H9 (cell line): Measurements from ENCODE around the gene MAP3K21. TPM values are rescaled to one million over a fixed set of nuclear protein-coding genes. Genes with fewer than 3 reads are reported as not detected.

Source experiments
- DNase-seq: peaks from one replicate; pipeline ENCODE4 v3.0.0-alpha.2; 2017
- H2AFZ ChIP-seq: one replicate; pipeline ENCODE4 v1.6.1; 2013; ENCODE audit warnings: mild to moderate bottlenecking, low read length, control low read depth, moderate library complexity
- H2AK5ac ChIP-seq: 2 replicates; pipeline ENCODE4 v1.6.1; 2013; ENCODE audit warnings: low read length, control low read depth, mixed read lengths; ENCODE audit not compliant: insufficient read length
- H2BK120ac ChIP-seq: one replicate; pipeline ENCODE4 v1.6.1; 2013; ENCODE audit warnings: low read depth, mild to moderate bottlenecking, low read length, control low read depth, inconsistent platforms; ENCODE audit not compliant: poor library complexity, severe bottlenecking
- H2BK12ac ChIP-seq: 2 replicates; pipeline ENCODE4 v1.6.1; 2013; ENCODE audit warnings: low read length, control low read depth, mixed read lengths, low read depth; ENCODE audit not compliant: insufficient read length
- H2BK15ac ChIP-seq: 2 replicates; pipeline ENCODE4 v1.6.1; 2013; ENCODE audit warnings: low read depth, low read length, control low read depth
- H2BK20ac ChIP-seq: one replicate; pipeline ENCODE4 v1.6.1; 2013; ENCODE audit warnings: low read depth, mild to moderate bottlenecking, low read length, control low read depth, inconsistent platforms; ENCODE audit not compliant: poor library complexity, severe bottlenecking
- H2BK5ac ChIP-seq: 2 replicates; pipeline ENCODE4 v1.6.1; 2013; ENCODE audit warnings: low read length, control low read depth, mixed read lengths; ENCODE audit not compliant: insufficient read length
- H3K14ac ChIP-seq: 2 replicates; pipeline ENCODE4 v1.6.1; 2013; ENCODE audit warnings: low read length, control low read depth; ENCODE audit not compliant: insufficient read depth
- H3K18ac ChIP-seq: 2 replicates; pipeline ENCODE4 v1.6.1; 2013; ENCODE audit warnings: low read depth, mild to moderate bottlenecking, mixed read lengths, low read length, control low read depth; ENCODE audit not compliant: insufficient read length
- H3K23ac ChIP-seq: 2 replicates; pipeline ENCODE4 v1.6.1; 2013; ENCODE audit warnings: low read length, control low read depth, mixed read lengths, low read depth; ENCODE audit not compliant: insufficient read length
- H3K23me2 ChIP-seq: 2 replicates; pipeline ENCODE4 v1.6.1; 2013; ENCODE audit warnings: low read depth, mild to moderate bottlenecking, mixed read lengths, low read length, control low read depth; ENCODE audit not compliant: insufficient read length, poor library complexity, severe bottlenecking
- H3K27ac ChIP-seq: 2 replicates; pipeline ENCODE4 v1.5.1; 2013; ENCODE audit warnings: low read length, control low read depth, mixed read lengths, low read depth; ENCODE audit not compliant: insufficient read length
- H3K27me3 ChIP-seq: 2 replicates; pipeline ENCODE4 v1.6.1; 2013; ENCODE audit warnings: low read length, control low read depth, inconsistent platforms; ENCODE audit not compliant: insufficient read depth
- H3K4ac ChIP-seq: 2 replicates; pipeline ENCODE4 v1.6.1; 2013; ENCODE audit warnings: low read depth, mild to moderate bottlenecking, control low read depth, inconsistent platforms, low read length, moderate library complexity
- H3K4me1 ChIP-seq: 2 replicates; pipeline ENCODE4 v1.6.1; 2013; ENCODE audit warnings: low read length, control low read depth, inconsistent platforms; ENCODE audit not compliant: insufficient read depth
- H3K4me2 ChIP-seq: 2 replicates; pipeline ENCODE4 v1.6.1; 2013; ENCODE audit warnings: low read length, control low read depth, mixed read lengths; ENCODE audit not compliant: insufficient read length, insufficient read depth
- H3K56ac ChIP-seq: 2 replicates; pipeline ENCODE4 v1.6.1; 2013; ENCODE audit warnings: low read depth, mild to moderate bottlenecking, mixed read lengths, low read length, control low read depth; ENCODE audit not compliant: insufficient read length
- H3K79me1 ChIP-seq: 2 replicates; pipeline ENCODE4 v1.6.1; 2013; ENCODE audit warnings: low read depth, mild to moderate bottlenecking, moderate library complexity, low read length, control low read depth, inconsistent platforms; ENCODE audit not compliant: insufficient read depth, poor library complexity, severe bottlenecking
- H3K79me2 ChIP-seq: 2 replicates; pipeline ENCODE4 v1.6.1; 2013; ENCODE audit warnings: low read length, control low read depth, inconsistent platforms; ENCODE audit not compliant: insufficient read depth
- H3K9ac ChIP-seq: 2 replicates; pipeline ENCODE4 v1.6.1; 2013; ENCODE audit warnings: low read length, control low read depth, mixed read lengths; ENCODE audit not compliant: insufficient read length; ENCODE audit errors: extremely low read depth
- H3K9me3 ChIP-seq: one replicate; pipeline ENCODE4 v1.6.1; 2013; ENCODE audit warnings: low read depth, low read length, inconsistent platforms; ENCODE audit not compliant: control insufficient read depth
- H3T11ph ChIP-seq: one replicate; pipeline ENCODE4 v1.6.1; 2013; ENCODE audit warnings: mild to moderate bottlenecking, low read length, control low read depth, inconsistent platforms
- H4K20me1 ChIP-seq: one replicate; pipeline ENCODE4 v1.6.1; 2013; ENCODE audit not compliant: control insufficient read depth, insufficient read length, insufficient read depth
- H4K5ac ChIP-seq: 2 replicates; pipeline ENCODE4 v1.6.1; 2013; ENCODE audit warnings: low read depth, mild to moderate bottlenecking, mixed read lengths, low read length, control low read depth; ENCODE audit not compliant: insufficient read length
- H4K8ac ChIP-seq: replicated peaks from 2 replicates; pipeline ENCODE4 v1.6.1; 2013; ENCODE audit warnings: low read length, control low read depth, mixed read lengths, low read depth; ENCODE audit not compliant: insufficient read length
- H4K91ac ChIP-seq: 2 replicates; pipeline ENCODE4 v1.6.1; 2013; ENCODE audit warnings: low read depth, mild to moderate bottlenecking, moderate library complexity, mixed read lengths, low read length, control low read depth; ENCODE audit not compliant: insufficient read length
- H3K27ac Mint-ChIP-seq, 3 experiments: 2 replicates in 2 of 3; 3 replicates in 1 of 3; pipeline ENCODE4 v1.8.0; 2020 to 2021; ENCODE audit warnings: mixed read lengths in 3 of 3, mild to moderate bottlenecking in 1 of 3, moderate library complexity in 1 of 3
- H3K27me3 Mint-ChIP-seq: 2 replicates; pipeline ENCODE4 v1.8.0; 2021; ENCODE audit warnings: low read depth, mild to moderate bottlenecking, moderate library complexity, mixed read lengths
- H3K36me3 Mint-ChIP-seq, 3 experiments: 2 replicates in 2 of 3; 3 replicates in 1 of 3; pipeline ENCODE4 v1.8.0; 2020 to 2021; ENCODE audit warnings: low read depth in 3 of 3, mixed read lengths in 3 of 3; ENCODE audit not compliant: insufficient read depth in 1 of 3
- H3K4me1 Mint-ChIP-seq, 2 experiments: 2 replicates each; pipeline ENCODE4 v1.8.0; 2020; ENCODE audit warnings: mixed read lengths in 2 of 2
- H3K4me3 Mint-ChIP-seq, 2 experiments: 2 replicates in 1 of 2; 3 replicates in 1 of 2; pipeline ENCODE4 v1.8.0; 2020 to 2021; ENCODE audit warnings: mild to moderate bottlenecking in 2 of 2, mixed read lengths in 2 of 2, moderate library complexity in 1 of 2
- H3K9me3 Mint-ChIP-seq, 2 experiments: 2 replicates in 1 of 2; 3 replicates in 1 of 2; pipeline ENCODE4 v1.8.0; 2020; ENCODE audit warnings: mild to moderate bottlenecking in 2 of 2, mixed read lengths in 2 of 2, moderate library complexity in 1 of 2
- WGBS: extraction: QIAGEN DNeasy Blood & Tissue Kit; methylation state at CpG from one replicate; pipeline ENCODE4 v1.1.7; 2013; ENCODE audit warnings: missing lambda C conversion rate, low lambda C conversion rate, mixed read lengths; ENCODE audit not compliant: insufficient read length; ENCODE audit errors: extremely low coverage; 5-methylcytosine and 5-hydroxymethylcytosine counted together
- total RNA-seq: library from RNA; stranded (reverse); gene quantifications from 2 replicates; pipeline ENCODE4 v1.2.1, GENCODE V29; 2021
- TF ChIP-seq, protein P1 (sequence below): fragments of 200-600 bp; sonication (generic); conservative IDR thresholded peaks from 3 replicates; pipeline ENCODE4 v1.8.0; 2021; ENCODE audit warnings: antibody characterized with exemption, mild to moderate bottlenecking

Gene MAP3K21
- total RNA-seq, 1 experiment from 2014 or later = 11.7 TPM

DNA sequence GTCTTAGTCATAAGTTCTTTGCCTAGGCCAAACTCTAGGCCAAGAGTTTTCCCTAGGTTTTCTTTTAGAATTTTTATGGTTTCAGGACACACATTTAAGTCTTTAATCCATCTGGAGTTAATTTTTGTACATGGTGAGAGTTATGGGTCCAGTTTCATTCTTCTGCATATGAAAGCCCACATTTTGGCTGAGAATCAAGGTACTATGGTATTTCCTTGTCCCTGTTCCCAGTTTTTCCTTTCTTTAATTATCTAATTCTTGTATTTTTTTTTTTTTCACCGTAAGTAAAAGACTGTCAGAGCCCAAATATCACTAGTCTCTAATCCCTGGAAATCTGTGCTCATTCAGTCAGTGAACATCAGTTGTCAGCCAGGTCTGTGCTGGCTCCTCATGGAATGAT, 105.4 kb downstream of the MAP3K21 start:
- Histone ChIP-seq H3K9ac (no peak overlapping the region), H3K4ac (no peak overlapping the region), H2BK15ac (no peak overlapping the region), H2BK120ac (no peak overlapping the region), H3K79me2 (no peaks in the 10 kb centered on the region), H3K14ac (no peak overlapping the region), H3K18ac (no peak overlapping the region), H2BK12ac (no peak overlapping the region), H3K27me3 (no peaks in the 10 kb centered on the region), H3K23ac (no peak overlapping the region), H3K9me3 (no peaks in the 10 kb centered on the region), H4K5ac (no peak overlapping the region), H3K79me1 (no peaks in the 10 kb centered on the region), H3K23me2 (no peaks in the 10 kb centered on the region), H4K20me1 (no peaks in the 10 kb centered on the region), H3K4me1 (no peaks in the 10 kb centered on the region), H3K4me2 (no peak overlapping the region), H4K8ac (no peak overlapping the region), H2BK5ac (no peak overlapping the region), H2AK5ac (no peak overlapping the region), H3K56ac (no peak overlapping the region), H4K91ac (no peak overlapping the region), H2BK20ac (no peak overlapping the region), H3T11ph (no peak overlapping the region), H2AFZ (no peak overlapping the region), H3K27ac (no peak overlapping the region)
- H3K9me3 Mint-ChIP-seq = peaks cover 2 to 16% of the 10 kb centered on the region in 2 experiments; a peak in 3 of 5 replicates
- H3K27ac Mint-ChIP-seq = no peak overlapping the region
- peaks cover 7 to 10% of the 10 kb centered on the region in 2 experiments for H3K4me1 Mint-ChIP-seq
- TF ChIP-seq, protein P1, sequence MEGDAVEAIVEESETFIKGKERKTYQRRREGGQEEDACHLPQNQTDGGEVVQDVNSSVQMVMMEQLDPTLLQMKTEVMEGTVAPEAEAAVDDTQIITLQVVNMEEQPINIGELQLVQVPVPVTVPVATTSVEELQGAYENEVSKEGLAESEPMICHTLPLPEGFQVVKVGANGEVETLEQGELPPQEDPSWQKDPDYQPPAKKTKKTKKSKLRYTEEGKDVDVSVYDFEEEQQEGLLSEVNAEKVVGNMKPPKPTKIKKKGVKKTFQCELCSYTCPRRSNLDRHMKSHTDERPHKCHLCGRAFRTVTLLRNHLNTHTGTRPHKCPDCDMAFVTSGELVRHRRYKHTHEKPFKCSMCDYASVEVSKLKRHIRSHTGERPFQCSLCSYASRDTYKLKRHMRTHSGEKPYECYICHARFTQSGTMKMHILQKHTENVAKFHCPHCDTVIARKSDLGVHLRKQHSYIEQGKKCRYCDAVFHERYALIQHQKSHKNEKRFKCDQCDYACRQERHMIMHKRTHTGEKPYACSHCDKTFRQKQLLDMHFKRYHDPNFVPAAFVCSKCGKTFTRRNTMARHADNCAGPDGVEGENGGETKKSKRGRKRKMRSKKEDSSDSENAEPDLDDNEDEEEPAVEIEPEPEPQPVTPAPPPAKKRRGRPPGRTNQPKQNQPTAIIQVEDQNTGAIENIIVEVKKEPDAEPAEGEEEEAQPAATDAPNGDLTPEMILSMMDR = no peak
- no peaks in the 10 kb centered on the region for H3K27me3 Mint-ChIP-seq
- no peak for DNase-seq
- no peaks in the 10 kb centered on the region; a peak in 2 of 7 replicates for H3K36me3 Mint-ChIP-seq
- no CpG with 5 or more reads among the region's 1 CpG for WGBS
- H3K4me3 Mint-ChIP-seq = no peak overlapping the region
